ENCODE results near the gene PDX1.

Gene PDX1

DNA sequence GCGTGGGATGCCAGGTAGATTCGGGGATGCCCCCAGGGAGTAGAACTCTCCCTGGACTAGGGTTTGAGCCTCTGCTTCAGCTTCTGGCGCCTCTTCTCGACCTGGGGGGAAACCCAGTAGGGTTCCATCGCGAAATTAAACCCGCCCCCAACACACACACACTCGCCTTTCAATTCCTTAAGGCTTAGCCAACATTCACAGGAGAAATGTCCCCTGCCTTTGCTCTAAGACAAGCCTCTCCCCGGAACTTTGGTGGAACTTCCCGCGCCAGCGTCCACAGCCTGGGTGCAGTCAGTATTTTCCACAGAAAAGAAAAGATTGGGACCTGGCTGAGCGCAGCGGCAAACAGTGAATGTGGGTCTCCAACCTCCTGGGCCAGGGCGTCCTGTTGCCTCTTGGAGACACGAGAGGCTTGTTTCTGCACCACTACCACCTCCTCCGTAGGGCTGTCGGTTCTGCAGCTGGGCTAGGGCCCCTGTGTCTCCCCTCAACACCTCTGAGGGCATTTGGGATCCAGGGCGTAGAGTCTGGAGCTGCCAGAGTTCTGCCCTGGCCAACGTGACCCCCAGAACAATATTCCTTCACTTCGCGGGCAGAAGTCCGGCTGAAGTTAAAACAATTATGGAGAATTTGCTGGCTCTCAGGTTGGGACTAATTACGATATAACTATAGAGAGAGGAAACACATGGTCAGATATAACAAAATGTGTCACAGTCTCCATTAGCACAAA, 3.2 kb downstream of the PDX1 start:
- ATAC-seq = no peak

DNA sequence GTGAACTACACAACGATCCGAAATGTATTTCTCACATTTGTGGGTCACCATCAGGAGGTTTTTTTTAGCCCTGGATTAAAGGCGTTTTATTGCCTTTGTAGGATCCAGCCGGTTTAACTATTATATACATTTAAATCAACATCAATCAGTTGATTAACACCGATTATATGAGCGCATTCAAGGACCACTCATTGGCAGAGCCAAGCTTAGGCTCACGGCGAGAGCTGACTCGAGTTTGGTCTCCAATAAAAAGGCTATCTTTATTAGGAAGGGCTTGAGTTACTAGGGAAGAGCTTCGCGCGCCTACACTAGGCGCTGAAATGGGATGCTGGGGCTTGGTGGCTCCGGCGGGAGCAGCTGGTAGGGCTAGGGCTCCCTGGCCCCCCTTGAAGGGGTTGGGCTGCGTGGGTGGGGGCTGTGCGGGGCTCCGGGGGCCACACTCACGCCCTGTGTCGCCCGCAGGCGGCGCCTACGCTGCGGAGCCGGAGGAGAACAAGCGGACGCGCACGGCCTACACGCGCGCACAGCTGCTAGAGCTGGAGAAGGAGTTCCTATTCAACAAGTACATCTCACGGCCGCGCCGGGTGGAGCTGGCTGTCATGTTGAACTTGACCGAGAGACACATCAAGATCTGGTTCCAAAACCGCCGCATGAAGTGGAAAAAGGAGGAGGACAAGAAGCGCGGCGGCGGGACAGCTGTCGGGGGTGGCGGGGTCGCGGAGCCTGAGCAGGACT, 4.2 kb downstream of the PDX1 start:
- ATAC-seq = no peak

GRCh38 chr13:27924529-27925141, 4.8 kb downstream of the PDX1 start:
- no peak for ATAC-seq

GRCh38 chr13:27925220-27925991, 5.6 kb downstream of the PDX1 start:
- ATAC-seq = no peak

- no peak for ATAC-seq
These were observed 7.0 kb downstream of the PDX1 start for GRCh38 chr13:27926644-27927434.

DNA sequence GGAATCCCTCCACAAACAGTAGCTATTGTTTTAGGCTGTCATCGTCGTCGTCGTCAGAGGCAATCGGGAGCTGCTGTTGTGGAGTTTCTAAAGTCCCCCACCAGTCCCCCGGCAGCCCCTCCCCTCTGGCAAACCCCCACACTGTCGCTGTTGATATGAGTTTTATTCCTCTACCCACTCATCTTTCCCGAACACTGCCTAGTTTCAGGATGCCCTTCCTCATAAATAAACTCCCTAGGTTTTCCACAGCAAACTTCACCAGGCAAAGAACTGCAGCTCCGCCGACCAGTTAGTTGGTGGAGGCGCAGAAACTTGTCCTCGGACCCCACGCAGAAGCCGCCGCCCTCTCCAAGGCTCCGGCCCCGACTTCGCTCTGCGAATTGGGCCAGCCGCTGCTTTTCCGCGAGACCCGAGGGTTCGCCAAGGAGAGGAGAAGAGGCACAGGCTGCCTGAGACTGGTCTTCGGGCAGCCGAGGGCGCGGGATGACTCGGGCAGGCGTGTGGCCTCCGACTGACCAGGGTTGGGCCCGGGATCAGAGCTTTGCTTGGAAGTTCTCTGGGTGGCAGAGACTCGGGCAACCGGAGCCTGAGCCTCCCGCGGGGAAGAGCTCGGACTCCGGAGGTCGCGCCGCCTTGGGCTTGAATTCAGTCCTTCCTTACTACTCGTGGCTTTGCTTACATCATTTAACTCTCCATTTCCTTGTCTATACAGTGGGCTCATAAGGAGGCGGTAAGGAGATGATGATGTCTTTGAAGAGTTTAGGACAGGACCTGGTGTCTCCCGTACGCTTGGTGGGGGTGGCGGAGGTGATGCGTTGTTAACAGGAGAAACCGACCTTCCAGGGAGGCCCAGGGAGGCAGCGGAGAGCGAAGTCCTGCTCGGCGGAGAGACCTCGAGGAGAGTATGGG, 7.9 kb downstream of the PDX1 start:
- ATAC-seq = no peak

- ATAC-seq = no peak
These were observed 8.6 kb downstream of the PDX1 start for GRCh38 chr13:27928353-27928804.

- ATAC-seq = no peak
These were observed 9.3 kb downstream of the PDX1 start for GRCh38 chr13:27928805-27929753.

GRCh38 chr13:27929868-27930267, 10.1 kb downstream of the PDX1 start:
- no peak for ATAC-seq

DNA sequence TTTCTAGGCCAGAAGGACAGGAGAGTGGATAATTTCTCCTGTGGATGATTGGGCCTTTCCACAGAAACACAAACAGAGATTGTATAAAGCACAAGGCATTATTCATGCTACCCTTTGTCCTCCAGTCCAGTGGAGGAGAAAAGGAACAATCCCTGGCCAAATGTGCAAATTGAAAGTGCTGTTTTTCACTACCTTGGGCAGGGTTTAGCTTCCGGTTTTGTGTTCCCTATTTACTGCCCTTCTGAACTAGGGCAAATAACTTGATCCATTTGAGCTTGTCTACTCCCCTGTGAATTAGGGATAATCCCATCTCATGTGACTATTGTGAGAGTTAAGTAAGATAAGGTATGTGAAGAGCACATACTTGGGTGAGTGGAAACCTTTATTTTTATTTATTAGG, 13.3 kb downstream of the PDX1 start:
- ATAC-seq = no peak

GRCh38 chr13:27933580-27934328, 14.0 kb downstream of the PDX1 start:
- ATAC-seq = no peak

DNA sequence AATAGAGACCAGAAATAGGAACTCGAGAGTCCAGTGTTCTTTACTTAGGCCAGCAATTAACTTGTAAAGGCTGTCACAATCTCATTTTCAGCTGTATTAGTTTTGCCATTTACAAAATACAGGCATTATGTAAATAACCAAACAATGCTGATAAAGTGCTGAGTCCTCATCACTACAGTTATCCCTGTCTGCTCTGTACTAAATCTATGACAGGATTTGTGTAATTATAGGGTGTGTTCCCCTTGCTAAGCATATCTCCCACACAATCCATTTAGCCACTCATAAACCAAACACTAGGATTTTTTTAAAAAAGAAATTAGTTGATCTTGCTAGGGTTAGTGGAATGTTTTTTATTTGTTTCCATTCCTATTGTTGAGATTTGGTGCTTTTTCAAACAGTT, 23.2 kb downstream of the PDX1 start:
- no peak for ATAC-seq

DNA sequence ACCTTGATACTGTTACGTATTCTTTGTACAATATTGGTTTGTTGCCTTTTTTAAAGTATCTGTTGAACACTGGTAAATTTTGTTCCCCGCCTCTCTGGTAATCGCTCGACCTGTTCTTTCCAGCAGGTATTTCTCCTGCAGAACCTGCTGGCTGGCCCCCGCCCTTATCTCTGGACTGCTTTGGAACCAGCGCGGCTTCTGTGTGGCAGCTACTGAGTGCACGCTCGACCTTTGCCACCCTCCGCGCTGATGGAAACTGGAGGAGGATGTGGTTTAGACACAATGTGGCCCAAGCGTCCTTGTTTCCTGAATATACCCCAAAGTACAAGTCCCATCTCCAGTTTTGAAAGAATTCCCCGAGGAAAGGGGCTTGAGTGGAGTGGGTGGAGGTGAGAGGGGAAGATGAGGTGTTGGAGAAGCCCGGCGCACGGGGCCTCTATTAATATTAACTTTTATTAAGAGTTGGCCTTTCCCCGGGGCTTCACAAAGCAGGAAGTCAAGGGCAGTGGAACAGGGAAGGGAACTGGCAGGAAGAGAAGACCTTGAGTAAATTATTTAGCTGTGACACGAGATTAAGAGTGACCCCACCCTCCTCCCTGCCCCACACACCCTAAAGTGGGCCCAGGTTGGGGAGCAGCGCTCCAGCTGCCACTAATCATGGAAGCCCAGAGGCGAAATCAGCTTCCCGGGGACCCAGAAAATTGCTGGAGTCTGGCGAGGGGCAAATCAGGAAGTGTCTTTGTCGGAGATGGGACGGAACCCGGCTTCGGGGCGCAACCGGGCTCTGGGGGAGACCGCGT, 33.3 kb downstream of the PDX1 start:
- no peak for ATAC-seq

GRCh38 chr13:27953676-27954405, 34.0 kb downstream of the PDX1 start:
- peak; percentile 79 to 87 for ATAC-seq

DNA sequence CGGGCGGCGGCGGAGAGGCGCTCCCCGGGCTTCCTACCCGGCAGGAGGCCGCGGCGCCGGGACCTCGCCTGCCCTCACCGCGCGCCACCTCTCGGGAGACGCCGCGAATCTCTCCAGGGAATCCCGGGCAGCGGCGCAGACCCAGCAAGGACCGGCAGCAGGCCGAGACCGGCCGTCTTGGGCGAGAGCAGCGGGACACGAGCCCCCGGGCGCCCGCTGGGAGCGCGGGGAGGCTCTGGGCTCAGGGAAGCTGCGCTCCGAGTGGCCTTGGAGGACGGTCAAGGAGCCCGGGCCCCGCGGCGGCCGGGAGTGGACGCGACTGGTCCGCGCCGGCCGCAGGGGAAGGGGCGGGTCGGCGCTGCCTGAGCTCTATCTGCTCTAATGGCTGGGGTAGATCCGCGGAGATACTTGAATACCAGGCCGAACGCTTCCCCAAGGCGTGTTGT, 34.6 kb downstream of the PDX1 start:
- ATAC-seq = peak in 1 of 2 donors; percentile 17

GRCh38 chr13:27955014-27955591, 35.3 kb downstream of the PDX1 start:
- ATAC-seq = no peak
